AG09319 (cell line): ENCODE measurements around the gene RARRES1.
A peak's percentile ranks its signal among the peaks of the same experiment; 100 is the strongest.

Source experiments
- DNase-seq: peaks from one replicate; pipeline ENCODE4 v3.0.0-alpha.2; 2010; ENCODE audit warnings: low read depth; ENCODE audit errors: extremely low read depth
- TF ChIP-seq, protein P1 (sequence below): IDR thresholded peaks from 2 replicates; pipeline ENCODE4 v1.5.1; 2011; ENCODE audit warnings: low read depth, mild to moderate bottlenecking, inconsistent platforms, low read length, moderate library complexity

RARRES1 gene

DNA sequence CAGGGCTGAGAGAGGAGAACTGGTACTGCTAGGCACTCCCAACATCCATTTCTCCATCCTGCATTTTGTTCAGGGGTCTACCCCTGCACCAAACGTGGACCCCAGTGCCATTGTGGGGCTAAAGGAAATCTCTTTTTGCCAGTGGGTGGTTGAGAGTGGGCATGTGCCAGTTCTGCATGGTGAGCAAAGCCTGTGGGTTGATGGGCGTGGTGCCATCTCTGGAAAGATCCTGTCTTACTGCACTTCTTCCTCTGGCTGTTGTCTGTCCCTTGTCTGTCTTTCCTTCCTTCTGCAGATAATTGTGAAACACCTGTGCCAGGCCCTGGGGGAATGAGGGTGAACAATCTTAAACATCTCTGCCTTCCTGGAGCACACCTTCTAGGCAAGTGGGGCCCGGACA is 1.4 kb upstream of the RARRES1 start:
- DNase-seq: no peak
- TF ChIP-seq, protein P1, sequence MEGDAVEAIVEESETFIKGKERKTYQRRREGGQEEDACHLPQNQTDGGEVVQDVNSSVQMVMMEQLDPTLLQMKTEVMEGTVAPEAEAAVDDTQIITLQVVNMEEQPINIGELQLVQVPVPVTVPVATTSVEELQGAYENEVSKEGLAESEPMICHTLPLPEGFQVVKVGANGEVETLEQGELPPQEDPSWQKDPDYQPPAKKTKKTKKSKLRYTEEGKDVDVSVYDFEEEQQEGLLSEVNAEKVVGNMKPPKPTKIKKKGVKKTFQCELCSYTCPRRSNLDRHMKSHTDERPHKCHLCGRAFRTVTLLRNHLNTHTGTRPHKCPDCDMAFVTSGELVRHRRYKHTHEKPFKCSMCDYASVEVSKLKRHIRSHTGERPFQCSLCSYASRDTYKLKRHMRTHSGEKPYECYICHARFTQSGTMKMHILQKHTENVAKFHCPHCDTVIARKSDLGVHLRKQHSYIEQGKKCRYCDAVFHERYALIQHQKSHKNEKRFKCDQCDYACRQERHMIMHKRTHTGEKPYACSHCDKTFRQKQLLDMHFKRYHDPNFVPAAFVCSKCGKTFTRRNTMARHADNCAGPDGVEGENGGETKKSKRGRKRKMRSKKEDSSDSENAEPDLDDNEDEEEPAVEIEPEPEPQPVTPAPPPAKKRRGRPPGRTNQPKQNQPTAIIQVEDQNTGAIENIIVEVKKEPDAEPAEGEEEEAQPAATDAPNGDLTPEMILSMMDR: no peak

DNA sequence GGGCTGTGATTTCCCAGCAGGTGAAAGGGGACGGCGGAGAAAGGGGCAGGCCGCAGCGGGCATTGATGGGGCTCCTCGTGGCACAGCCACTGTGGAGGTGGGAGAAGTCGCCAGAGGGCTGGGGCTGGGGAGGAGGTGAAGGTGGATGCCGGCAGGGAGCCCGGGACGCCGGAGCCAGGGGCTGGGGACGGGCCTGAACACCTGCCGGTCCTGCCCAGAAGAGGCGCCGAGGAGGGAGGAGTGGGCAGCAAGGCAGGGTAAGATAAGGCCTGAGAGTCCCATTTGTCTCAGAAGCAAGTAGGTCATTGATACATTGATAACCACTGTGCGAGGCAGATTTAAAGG is 571 bp upstream of the RARRES1 start:
- TF ChIP-seq, protein P1: no peak
- DNase-seq: no peak

DNA sequence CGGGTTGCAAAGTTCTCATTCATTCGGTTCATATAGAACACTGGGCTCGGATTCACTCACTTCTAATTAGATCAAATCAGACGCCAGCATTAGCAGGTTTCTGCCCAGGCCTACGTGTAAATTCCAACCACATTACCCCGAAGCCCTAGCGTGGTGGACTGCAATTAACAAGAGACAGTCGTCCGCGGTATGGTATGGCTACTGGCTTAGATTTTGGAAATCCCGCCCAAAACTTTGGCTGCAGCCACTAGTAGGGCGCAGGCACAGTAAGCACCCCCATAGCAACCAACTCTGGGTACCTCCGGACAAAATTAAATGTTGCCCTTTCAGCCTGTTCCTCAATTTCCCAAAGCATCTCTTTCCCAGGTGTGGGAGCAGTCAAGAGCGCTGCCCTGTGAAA is 771 bp downstream of the RARRES1 start:
- TF ChIP-seq, protein P1: no peak
- no peak for DNase-seq

DNA sequence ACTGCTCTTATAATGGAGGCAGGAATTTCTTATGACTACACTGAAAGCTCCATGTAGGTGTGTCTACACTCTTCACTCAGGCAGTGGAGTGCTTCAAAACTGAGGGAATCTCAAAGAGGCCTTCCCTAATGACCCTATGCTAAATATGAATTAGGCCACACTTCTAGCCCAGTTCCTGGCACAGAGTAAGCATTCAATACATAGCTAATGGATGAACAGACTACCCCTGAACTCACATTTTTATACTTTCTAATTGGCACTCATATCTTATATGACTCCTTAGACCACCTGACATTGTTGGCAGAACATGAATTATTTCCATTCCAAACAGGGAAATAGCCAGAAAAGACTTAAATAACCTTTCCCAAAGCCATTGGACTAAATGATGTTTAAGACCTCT is 3.4 kb downstream of the RARRES1 start:
- no peak for DNase-seq

DNA sequence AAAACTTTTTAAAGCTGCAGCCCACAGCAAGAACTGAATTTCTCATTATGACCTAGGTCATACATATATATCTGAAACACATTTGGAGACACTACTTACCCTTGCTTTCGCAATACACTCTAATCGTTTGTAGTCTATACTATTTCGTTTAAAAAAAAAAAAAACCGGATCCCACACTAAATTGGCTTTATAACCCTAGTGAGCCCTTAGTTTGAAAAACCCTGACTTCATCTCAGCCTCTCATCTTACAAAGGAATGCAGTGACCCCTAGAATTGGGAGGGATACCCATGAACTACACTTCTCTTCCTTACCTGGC is 4.2 kb downstream of the RARRES1 start:
- no peak for DNase-seq

More for the DNA sequence above, 3.4 kb downstream of the RARRES1 start:
- TF ChIP-seq, protein P1: no peak

DNA sequence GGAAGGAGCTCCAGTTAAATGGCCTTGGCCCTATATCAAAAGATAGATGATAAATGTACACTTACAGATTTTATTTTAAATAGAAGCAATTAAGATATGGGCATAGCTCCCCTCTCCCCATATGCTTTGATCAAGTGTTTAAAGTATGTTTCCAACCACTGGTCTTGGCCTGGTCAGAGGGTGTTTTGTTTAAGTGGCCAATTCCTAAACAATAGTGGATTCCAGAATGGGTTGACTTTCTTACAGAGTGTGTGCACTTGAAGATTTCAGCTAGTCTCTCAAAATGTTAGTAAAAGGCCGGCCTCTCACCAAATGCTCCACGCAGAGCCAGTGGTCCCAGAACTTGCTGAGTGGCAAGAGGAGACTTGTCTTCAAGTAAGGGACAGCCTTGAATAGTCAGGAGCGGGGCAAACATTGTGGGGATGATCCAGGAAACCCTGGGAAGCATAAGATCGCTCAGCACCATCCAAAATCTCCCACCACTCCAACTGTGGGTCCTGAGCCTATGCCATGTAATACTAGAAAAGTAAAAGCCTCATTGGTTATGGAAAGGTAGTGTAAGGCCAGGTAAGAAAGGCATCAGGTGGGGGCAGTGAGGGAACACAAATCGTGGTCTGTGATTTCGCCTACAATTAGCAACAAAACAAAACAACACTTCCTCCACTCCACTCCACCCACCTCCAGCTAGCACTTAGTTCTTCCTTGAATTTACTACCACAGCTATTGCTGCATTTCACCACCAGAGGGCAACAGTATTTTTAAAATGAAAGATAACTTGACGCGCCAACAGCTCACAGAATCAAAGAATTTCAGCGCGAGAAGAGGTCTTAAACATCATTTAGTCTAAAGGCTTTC is 4.8 kb downstream of the RARRES1 start:
- DNase-seq: no peak
- TF ChIP-seq, protein P1: peak; percentile 78

More for the DNA sequence above, 4.2 kb downstream of the RARRES1 start:
- TF ChIP-seq, protein P1: no peak

DNA sequence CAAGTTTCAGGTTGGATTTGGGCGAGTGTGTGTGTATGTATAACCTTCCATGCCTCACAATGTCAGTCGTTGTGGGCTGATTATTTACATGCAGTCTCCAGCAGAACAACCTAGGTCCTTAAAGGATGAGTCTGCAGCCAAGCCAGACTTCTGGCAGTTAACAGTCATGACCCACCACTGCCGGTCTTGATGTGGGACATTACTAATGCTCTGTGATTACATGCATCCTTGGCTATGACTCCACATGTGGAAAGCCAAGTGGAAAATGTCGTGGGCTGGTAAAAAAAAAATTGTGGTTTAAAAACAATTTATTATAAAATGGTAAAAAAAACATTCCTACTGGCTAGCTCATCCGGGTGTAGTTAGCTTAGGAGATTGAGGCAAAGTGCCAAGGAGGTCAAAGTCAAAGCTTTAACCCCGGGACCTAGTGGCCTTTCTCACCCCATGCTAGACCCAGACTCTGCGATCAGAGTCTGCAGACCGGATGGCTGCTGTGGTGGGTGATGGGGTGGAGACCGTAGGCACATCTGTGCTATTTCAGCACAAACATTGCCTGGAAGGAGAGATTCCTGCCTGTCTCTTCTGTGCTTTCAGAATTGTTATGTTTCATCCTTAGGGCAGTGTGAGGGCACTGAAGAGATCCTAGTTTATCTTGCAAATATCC is 6.8 kb downstream of the RARRES1 start:
- peak; percentile 88 for DNase-seq
- TF ChIP-seq, protein P1: no peak
